Measurements from ENCODE around the gene DLG1. TPM values are rescaled to one million over a fixed set of nuclear protein-coding genes. Genes with fewer than 3 reads are reported as not detected.

The DLG1 gene
- total RNA-seq, 1 donor from 2014 or later: 168 TPM

GRCh38 chr3:196996454-196997265, 301.8 kb downstream of the DLG1 start:
- H3K4me1 Mint-ChIP-seq (ENCODE audit: unreplicated experiment): no peaks in the 10 kb centered on the region
- no peak overlapping the region for H3K27ac Mint-ChIP-seq (ENCODE audit: unreplicated experiment)
- no peaks in the 10 kb centered on the region for H3K36me3 Mint-ChIP-seq (ENCODE audit: unreplicated experiment)
- H3K4me3 Mint-ChIP-seq (ENCODE audit: unreplicated experiment): no peak overlapping the region
- H3K9me3 Mint-ChIP-seq (ENCODE audit: unreplicated experiment): no peaks in the 10 kb centered on the region
- no peaks in the 10 kb centered on the region for H3K27me3 Mint-ChIP-seq (ENCODE audit: unreplicated experiment)
- no peak for DNase-seq (ENCODE audit: extremely low spot score, unreplicated experiment)
- no peak for TF ChIP-seq CTCF (IDR thresholded peaks at IDR 0.05)

GRCh38 chr3:196995646-196996355, 302.6 kb downstream of the DLG1 start:
- no peak overlapping the region for H3K4me3 Mint-ChIP-seq (ENCODE audit: unreplicated experiment)
- TF ChIP-seq CTCF (IDR thresholded peaks at IDR 0.05): no peak
- no peaks in the 10 kb centered on the region for H3K9me3 Mint-ChIP-seq (ENCODE audit: unreplicated experiment)
- DNase-seq (ENCODE audit: extremely low spot score, unreplicated experiment): no peak
- H3K27ac Mint-ChIP-seq (ENCODE audit: unreplicated experiment): no peak overlapping the region
- no peaks in the 10 kb centered on the region for H3K4me1 Mint-ChIP-seq (ENCODE audit: unreplicated experiment)
- H3K36me3 Mint-ChIP-seq (ENCODE audit: unreplicated experiment): no peaks in the 10 kb centered on the region
- H3K27me3 Mint-ChIP-seq (ENCODE audit: unreplicated experiment): no peaks in the 10 kb centered on the region

GRCh38 chr3:196995027-196995426, 303.4 kb downstream of the DLG1 start:
- Mint-ChIP-seq H3K4me1 (ENCODE audit: unreplicated experiment) (no peaks in the 10 kb centered on the region), H3K9me3 (ENCODE audit: unreplicated experiment) (no peaks in the 10 kb centered on the region), H3K4me3 (ENCODE audit: unreplicated experiment) (no peak overlapping the region), H3K27me3 (ENCODE audit: unreplicated experiment) (no peaks in the 10 kb centered on the region), H3K27ac (ENCODE audit: unreplicated experiment) (no peak overlapping the region), H3K36me3 (ENCODE audit: unreplicated experiment) (no peaks in the 10 kb centered on the region)
- no peak for DNase-seq (ENCODE audit: extremely low spot score, unreplicated experiment)
- no peak for TF ChIP-seq CTCF (IDR thresholded peaks at IDR 0.05)

GRCh38 chr3:196994056-196994455, 304.4 kb downstream of the DLG1 start:
- Mint-ChIP-seq H3K4me1 (ENCODE audit: unreplicated experiment) (no peaks in the 10 kb centered on the region), H3K4me3 (ENCODE audit: unreplicated experiment) (no peak overlapping the region), H3K27me3 (ENCODE audit: unreplicated experiment) (no peaks in the 10 kb centered on the region), H3K9me3 (ENCODE audit: unreplicated experiment) (no peaks in the 10 kb centered on the region), H3K36me3 (ENCODE audit: unreplicated experiment) (no peaks in the 10 kb centered on the region), H3K27ac (ENCODE audit: unreplicated experiment) (no peak overlapping the region)
- no peak for DNase-seq (ENCODE audit: extremely low spot score, unreplicated experiment)
- no peak for TF ChIP-seq CTCF (IDR thresholded peaks at IDR 0.05)

Small RNA genes lying within 50 kb of the gene (microRNA-seq; reads per million reads assigned to microRNA genes)
- not detected for gene MIR4797 (ENCODE audit: unreplicated experiment)
